GM18907 (cell line): Measurements from ENCODE around the gene TBC1D22A.
"Not testable (repeated sequence)": the region's sequence is repeated elsewhere in the genome, so short reads cannot be mapped to it uniquely, and the experiment has no call there.

Experiments
- ATAC-seq: cut with Tn5 transposase; IDR thresholded peaks from one replicate; pipeline ENCODE4 v1.9.1; 2021; ENCODE audit warnings: mild to moderate bottlenecking, moderate library complexity; ENCODE audit not compliant: unreplicated experiment

The TBC1D22A gene

GRCh38 chr22:47039356-47039755, 276.9 kb downstream of the TBC1D22A start:
- no peak for ATAC-seq

DNA sequence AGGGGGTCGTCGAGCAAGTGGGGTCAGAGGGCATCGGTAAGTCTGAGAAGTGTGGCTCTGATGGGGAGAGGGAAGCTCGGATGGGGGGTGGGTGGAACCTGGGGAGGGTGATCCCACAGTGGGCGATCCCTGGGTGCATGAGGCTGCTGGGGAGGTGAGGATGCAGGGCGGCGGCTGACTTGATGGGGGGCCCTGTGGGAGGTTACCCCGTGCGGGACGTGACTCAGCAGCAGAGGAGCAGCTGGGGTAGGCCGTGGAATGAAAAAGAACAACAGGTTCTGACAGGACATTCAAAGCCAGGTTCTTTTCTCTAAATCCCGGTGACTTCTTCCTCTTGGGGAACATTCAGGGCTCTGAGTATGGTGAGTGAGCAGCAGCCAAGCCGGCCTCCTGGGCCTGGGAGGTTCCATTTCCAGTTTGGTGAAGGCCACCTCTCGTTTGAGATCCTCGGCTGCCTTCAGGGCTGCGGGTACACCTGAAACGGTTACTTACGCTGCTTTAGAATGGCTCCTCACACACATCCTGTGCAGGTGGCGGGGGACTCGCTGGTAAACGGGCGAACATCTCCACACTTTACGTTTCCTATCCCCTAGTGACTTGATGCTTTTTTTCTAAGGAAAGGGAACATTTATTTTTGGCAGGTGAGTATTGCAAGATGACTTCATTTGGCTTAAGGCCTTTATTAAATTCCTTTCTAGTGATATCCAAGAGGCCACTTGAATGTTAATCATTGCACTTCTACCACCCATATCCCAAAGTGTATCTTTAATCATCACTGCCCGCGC, 278.2 kb downstream of the TBC1D22A start:
- ATAC-seq: no peak

DNA sequence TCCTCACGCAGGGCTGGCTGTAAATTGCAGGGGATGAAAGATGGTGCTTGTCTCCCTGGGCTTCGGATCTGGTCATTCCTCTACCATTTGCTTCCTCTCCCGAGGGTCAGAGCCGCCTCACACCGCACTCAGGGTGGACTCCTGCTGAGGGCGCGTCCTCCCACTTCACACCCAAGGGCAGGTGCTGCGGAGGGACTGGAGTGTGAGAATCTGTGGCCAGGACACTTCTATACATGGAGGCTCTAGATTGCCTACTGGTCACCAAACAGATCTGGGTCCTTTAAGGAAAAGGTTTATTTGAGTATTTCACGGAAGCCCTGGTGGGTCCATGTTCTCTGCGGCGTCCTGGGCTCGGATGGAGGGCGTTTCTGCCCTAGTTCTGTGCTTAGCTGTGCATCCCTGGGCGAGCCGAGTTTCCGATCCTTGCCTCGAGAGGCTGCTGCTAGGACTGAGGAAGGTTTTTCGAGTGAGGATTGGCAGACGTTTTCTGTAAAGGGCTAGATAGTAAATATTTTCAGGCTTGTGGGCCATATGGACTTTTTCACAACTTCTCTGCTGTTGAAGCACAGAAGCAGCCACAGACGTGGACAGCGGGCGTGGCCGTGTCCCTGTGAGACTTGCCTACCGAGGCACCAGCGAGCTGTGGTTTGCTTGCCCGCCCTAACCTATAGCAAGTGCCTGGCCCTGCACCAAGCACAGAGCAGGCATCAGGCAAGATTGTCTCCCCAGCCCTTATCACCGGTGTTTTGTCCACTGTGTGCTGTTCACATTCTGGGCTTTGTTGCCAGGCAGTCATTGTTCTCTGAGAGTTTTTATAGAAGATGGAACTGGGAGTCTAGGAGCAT, 279.0 kb downstream of the TBC1D22A start:
- ATAC-seq: no peak

DNA sequence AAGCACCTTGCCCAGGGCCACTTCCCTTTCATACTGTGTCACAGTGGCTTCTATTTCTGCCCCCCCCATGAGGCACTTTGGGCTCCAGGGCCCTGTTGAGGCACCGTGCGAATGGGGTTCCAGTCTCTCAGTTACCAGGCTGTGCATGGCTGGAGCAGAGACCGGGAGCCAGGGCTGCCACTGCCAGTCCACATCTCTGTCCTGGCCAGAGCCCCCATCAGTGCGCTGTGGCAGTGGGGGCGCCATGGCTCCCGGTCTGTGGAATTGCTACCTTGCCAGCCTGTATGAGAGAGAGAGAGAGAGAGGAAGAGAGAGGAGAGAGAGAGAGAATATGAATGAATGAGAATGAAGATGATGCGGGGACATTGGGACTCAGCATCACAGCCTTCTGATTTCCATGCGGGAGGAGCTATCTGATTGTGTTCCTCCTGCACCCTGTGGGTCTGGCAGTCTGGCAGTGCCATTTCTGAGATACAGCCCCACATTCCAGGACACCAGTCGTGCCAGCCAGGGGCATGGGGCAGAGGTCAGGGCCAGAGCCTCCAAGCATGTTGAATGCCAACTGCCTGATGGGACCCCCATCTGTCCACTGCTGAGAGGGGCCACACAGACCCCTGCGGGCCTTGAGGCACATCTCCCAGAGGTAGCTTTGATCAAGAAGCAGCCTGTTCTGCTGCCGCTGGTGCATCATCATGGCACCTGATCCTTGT, 279.8 kb downstream of the TBC1D22A start:
- ATAC-seq: no peak

DNA sequence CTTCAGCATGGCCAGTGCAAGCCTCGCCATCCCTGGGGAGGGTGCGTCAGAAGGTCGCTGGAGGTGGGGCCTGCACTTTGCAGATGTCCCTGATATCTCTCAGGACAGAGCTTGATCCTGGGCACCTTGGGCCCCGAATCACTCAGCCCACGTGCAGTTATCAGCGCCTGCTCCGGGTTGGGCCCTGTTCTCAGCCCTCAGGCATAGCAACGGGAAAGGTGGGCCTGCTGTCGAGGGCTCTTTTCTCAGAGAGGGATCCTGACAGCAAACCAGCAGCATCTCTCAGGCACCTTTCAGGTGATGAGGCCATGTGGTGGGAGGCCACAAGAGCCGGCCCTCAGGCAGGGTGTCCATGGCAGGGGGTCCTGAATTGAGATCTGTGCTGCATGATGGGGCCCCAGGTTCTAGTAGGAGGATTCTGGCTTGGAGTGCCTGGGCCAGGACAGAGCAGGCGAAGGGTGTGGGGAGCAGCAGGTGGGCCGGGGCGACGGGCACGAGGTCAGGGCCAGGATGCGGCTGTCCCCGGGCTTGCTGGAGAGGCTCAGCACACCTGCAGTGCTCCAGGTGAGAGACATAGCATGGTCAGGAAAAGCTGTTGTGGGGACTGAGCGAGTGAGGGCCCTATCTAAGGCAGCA, 280.5 kb downstream of the TBC1D22A start:
- ATAC-seq: no peak

DNA sequence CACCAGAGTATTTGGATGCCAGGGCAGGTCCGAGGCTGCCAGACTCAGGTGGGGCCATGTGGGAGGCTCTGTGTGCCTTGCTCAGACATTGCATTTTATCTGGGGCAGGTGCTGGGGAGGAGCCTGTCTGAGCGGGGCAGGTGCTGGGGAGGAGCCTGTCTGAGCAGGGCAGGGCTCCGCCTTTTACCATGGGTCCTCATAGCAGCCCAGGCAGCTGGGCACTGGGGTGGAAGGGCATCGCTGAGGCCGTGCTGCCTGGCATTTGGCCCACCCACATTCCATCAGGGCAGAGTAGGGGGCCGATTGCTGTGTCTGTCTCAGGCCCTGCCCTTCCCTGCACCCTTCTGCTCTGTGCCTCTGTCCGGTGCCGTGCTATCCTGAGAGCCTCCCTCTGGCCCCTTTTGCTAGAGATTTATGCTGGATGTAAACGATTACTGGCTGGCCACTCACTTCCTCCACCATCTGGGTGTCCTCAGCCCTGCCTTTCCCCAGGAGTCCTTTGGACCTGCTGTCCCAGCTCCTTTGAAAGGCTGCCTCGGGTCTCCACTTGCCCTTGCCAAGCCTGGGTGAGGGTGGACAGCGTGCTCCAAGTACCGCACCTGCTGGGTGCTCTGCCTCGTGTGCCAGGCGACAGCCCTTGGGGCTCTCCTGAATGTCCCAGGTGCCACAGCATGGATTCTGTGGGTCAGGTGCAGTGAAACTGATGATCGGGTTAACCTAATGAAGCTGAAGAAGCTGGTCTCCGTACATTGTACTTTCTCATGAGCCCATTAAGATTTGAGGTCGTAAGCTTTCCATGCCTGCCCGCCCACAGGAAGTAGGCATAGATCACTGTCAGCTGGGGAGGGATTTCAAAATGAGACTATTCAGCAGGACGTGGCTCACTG, 281.6 kb downstream of the TBC1D22A start:
- ATAC-seq: no peak

- no peak for ATAC-seq
Observed at GRCh38 chr22:47044722-47045535, 282.5 kb downstream of the TBC1D22A start.

GRCh38 chr22:47045691-47046410, 283.4 kb downstream of the TBC1D22A start:
- no peak for ATAC-seq

DNA sequence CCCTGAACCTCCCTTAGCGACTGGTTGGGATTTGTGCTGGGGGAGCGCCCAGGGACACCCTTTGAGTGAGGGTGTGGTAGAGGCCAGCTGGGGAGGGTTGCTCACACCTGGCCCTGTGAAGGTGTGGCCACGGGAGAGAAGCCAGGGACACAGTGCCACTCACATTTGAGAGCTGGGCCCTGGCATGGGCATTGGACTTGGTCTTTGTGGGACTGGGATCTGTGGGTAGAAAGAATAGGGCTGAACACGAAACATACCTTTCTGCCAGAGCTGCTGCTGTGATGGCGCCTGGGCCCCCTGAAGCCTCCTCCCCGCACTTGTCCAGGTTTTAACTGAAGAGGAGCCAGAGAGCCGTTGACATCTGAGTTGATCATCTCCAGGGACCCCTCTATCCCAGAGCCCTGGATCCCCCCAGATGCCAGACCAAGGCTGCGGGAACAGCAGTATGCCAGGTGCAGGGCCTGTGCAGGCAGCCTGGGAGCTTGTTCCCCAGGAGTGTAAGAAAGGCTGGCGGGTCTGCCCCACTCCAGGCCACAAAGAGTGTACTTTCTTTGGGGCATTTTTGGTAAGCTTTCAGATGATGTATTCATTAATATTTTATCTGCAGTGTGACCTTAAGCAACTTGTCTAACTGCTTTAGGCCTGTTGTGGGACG, 284.1 kb downstream of the TBC1D22A start:
- ATAC-seq: no peak

DNA sequence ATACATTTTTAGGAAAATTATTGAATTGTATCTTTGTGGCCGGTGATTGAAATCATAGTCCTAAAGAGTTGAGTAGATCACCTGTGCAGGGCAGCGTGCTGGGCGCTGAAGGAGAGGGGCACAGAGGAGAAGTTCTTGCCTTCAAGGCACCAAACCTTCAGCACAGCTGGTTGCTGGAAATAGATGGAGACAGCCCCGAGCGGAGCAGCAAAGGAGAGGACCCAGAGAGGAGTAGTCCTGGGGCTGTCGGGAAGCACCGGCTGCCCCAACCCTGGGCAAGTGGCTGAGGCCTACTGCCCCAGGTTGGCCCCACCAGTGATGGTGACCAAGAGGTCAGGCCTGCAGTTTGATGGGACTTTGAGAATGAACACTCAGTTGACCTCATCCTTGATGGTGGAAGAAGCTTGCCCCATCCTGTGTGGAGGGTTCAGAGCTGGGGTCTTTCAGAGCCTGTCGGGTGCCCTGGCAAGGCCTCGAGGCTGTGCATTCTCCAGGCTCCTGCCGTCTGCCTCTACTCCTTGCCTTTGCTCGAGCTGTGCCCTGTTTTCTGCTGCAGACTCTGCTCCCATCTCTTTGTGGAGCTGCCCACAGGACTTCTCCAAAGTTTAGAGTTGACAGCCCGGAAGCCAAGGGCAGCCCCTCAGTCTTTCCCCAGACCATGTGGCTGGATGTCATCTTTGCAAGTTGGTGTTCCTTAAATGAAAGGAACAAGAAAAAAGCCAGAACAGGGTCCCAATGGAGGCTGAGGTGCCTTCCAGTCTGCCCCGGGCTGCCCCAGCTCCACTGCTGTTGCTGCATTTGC, 285.1 kb downstream of the TBC1D22A start:
- no peak for ATAC-seq

DNA sequence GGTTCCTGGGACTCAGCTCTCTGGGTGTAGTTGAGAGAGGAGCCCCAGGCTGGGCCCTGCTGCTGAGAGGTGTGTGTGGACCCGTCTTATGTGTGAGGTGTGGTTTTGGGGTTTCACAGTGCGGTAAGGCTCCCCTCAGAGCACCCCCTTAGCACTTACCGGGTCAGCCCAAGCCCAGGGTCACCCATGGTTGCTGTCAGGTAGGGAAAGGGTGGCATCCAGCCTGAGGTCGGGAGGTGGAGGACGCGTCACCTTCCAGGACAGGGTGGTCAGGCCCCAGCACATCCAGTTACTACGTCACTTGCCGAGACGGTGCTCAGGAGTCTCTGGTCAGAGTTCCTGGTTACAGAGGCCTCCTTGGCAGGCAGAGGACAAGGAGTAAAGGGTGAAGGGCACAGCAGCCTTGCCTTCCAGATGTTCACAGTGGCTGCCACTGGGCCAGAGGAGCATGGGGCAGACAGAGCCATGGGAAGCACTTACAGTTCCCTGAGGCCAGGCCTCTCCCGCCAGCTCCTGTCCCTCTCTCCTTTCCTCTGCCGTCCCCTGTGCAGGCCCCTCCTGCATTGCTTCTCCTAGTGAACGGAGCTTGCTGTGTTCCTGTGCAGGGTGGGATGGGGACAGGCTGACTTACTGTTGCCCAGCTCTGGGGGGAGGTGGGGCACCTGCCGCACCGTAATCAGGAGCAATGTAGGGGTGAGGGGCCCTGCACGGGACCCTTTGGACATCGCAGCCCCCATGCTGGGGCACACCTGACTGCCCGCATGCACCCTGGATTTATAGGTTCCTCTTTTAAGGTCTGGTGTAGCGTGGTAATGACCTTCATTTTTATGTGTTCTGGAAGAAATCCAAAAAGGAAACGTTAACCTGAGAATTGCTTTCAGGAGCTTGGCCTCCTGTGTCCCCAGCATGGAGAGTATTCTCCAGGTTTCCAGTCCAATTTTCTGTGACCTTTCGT, 285.9 kb downstream of the TBC1D22A start:
- ATAC-seq: no peak

DNA sequence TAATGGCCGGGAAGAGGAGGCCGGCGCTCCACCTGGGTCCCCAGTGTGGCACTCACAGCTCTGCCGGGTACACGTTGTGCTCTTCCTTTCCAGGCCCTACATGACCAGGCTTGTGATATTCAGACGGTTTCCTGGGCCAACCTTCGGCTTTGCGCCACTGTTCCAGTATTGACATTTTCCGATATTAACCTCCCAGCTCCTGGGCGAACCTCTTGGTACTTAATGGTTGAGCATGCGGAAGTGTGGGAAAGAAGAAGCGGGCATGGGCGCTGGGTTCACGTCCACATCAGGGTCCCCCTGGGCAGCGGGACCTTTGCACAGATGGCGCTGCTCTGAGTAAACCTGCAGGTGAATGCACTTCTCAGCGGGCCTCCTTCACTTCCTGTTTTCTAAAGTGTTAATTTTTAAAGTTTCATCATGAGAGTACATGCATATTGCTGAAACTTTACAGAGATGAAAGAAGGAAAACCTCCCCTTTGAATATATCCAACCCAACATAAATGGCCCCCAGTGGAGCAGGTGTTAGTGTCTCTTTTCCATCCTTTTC, 286.7 kb downstream of the TBC1D22A start:
- ATAC-seq: no peak

GRCh38 chr22:47049736-47050400, 287.4 kb downstream of the TBC1D22A start:
- ATAC-seq: not testable (repeated sequence)

- no peak for ATAC-seq
Observed at GRCh38 chr22:47050401-47051051, 288.1 kb downstream of the TBC1D22A start.
